AML-193 (cell line): Measurements from ENCODE around the gene SLAMF9.

ENCODE experiments used
- DNase-seq, 2 experiments: peaks; one replicate each; lab custom pipeline; 2025; lab: John Stamatoyannopoulos, UW

The SLAMF9 gene

DNA sequence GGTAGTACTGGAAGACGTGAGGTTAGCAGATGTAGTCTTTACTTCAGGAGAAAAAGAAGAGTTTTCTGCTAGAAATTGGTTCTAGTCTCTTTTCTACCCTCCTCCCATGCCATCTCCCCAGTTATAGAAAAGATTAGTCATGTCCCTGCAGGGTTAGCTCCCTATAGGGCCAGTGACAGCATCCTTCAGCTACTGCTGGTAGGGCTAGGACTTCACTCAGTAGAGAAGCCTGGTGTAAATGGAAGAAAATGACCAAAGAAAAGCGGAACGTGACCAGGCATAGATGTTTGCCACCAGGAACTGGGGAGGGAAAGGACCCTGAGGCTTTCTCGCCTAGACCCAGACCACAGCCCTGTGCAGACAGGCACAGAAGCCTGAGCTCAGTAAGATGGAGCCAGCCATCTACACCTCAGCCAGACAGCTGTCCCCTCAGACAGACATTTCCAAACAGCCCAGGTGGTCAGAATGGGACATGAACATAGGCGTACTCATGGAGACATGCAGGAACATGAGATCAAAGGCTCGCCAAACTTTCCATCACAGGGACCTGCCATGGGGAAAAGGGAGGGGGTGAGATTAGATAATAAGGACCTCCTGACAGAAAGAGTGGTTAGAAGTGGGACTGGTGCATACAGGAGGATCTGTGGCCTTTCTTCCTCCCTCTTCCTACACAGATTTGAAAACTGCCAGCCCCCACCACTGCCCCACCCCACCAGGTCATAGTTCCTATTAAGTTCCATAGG lies 23.5 kb upstream of the SLAMF9 start:
- DNase-seq, result no peak

GRCh38 chr1:159974350-159974965 lies 20.4 kb upstream of the SLAMF9 start:
- DNase-seq, result no peak

GRCh38 chr1:159973350-159973940 lies 19.4 kb upstream of the SLAMF9 start:
- DNase-seq, result no peak

GRCh38 chr1:159972443-159973205 lies 18.6 kb upstream of the SLAMF9 start:
- no peak for DNase-seq

DNA sequence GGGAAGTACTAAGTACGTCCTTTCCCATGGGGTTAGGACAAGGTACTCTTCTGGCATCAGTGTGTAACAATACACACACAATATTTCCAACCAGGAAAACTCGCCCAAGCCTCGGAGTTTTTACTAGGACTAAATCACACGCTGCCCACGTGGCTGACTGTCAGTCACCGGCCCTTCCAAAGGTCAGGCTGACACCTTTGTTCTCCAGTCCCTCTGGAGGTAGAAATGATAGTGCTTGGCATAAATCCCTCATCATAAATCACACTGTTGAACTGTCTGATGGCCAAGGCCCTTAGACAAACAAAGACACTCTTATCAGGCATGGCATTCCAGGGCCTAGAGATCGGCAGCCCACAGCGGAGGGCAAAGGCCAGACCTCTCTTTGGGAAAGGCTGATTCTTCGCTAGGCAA lies 16.9 kb upstream of the SLAMF9 start:
- no peak for DNase-seq

- DNase-seq, result no peak
These were observed 14.9 kb upstream of the SLAMF9 start for GRCh38 chr1:159968901-159969300.

- DNase-seq, result no peak
These were observed 11.2 kb upstream of the SLAMF9 start for GRCh38 chr1:159965263-159965662.

- DNase-seq, result no peak
These were observed 10.1 kb upstream of the SLAMF9 start for GRCh38 chr1:159964144-159964543.

DNA sequence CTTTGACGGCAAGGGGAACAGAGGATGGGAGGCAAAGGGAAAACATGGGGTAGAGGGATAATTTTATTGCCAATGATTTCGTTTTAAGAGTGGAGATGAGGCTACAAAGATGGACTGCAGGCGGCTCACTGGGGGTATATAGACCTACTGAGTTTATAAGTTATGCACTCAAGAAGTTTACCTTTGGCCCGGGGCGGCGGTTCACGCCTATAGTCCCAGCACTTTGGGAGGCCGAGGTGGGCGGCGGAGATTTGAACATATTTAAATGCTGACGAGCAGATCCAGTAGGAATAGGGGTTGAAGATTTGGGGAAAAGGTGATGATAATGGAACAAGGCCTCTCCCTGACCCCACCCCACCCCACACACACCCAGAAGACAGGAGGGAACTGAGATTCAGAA lies 8.1 kb upstream of the SLAMF9 start:
- no peak for DNase-seq

DNA sequence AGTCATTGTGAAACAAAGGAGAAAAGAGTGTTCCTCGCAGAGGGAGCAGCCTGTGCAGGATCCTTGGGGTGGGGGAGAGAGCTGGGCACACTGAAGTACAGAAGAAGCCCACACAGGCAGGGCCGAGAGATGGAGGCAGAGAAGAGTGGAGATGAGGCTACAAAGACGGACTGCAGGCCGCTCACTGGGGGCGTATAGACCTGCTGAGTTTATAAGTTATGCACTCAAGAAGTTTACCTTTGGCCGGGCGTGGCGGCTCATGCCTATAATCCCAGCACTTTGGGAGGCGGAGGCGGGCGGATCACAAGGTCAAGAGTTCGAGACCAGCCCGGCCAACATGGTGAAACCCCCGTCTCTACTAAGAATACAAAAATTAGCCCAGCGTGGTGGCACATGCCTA lies 7.6 kb upstream of the SLAMF9 start:
- no peak for DNase-seq

GRCh38 chr1:159960721-159961381 lies 6.8 kb upstream of the SLAMF9 start:
- DNase-seq, result no peak

DNA sequence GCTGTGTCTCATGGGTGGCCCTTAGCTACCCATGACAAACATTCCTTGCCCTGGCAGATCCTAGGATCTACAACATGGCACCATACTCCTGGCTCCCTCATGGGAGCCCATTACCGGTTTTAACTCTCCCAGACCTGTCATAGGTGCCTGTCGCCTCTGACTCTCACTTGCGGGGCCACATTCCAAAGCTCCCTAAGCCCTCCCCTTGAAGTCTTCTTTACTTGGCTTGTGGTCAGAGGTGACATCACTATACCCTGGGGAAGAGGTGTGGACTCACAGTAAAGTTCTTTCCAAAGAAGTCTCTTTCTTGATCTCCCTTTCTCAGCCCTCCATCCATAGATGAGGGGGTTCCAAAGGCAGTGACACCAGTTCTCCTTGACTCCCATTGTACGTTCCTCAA lies 5.4 kb upstream of the SLAMF9 start:
- DNase-seq, result no peak

- DNase-seq, result no peak
These were observed 4.8 kb upstream of the SLAMF9 start for GRCh38 chr1:159958719-159959380.

DNA sequence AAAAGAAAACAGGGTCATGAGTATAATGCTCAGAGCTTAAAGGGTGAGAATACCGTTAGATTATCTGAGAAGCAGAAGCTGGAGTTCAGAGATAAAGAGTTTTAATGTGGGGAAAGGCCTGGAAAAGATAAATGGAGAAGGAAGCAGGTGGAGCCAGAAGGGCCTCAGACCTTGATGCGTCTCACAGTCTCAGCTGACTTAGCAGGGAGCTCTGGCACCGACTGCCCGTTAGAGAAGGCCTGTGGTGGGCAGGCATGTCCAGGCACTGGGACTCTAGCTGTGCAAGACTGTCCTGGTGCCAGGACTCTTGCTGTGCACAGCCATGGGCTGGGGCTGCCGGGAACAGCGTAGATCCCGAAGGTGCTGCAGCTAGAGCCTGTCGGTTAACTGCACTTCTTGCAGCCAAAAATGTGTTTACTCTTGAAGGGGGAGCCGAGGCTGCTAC lies 3.8 kb upstream of the SLAMF9 start:
- no peak for DNase-seq

- no peak for DNase-seq
These were observed 1.4 kb upstream of the SLAMF9 start for GRCh38 chr1:159955456-159955855.

- no peak for DNase-seq
These were observed 1.1 kb downstream of the SLAMF9 start for GRCh38 chr1:159952932-159953331.

- DNase-seq, result no peak
These were observed 2.5 kb downstream of the SLAMF9 start for GRCh38 chr1:159951551-159951950.

GRCh38 chr1:159951016-159951415 lies 3.0 kb downstream of the SLAMF9 start:
- DNase-seq, result no peak

DNA sequence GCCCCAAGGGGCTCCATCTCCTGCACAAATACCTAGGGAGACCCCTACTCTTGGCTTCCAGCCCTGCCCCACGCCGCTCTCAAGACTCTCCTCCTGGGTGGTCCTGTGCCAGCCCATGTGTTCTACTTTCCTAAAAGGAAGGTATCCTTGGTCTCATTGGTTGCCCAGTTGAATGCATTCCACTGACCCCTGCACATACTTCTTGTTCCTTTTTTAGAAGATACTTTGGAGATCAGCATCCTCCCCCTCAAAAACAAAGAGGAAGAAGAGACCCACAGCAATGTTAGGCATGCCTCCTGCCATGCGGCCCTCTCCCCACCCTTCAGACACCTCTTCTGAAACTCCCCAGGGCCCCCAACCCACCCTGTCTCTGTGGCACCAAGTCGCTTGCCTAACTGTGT lies 4.1 kb downstream of the SLAMF9 start:
- no peak for DNase-seq

DNA sequence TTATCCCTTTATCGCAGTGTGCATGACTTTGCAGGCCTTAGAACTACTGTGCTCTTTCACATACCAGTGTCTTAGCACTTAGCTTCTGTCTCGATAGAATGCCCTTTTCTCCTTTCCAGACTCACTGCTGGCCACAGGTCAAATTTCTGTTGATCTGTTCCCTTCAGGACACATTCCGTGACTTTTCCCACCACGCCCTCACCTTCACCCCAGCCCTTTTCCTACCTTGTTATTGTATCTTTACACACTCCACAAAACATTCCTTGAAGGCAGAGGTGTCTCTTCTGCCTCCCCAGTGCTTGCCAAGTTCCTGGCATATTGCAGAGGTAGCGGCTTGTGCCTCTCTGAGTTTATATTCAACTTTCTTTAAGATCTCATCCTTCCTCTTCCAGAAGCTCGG lies 4.9 kb downstream of the SLAMF9 start:
- DNase-seq, result no peak

DNA sequence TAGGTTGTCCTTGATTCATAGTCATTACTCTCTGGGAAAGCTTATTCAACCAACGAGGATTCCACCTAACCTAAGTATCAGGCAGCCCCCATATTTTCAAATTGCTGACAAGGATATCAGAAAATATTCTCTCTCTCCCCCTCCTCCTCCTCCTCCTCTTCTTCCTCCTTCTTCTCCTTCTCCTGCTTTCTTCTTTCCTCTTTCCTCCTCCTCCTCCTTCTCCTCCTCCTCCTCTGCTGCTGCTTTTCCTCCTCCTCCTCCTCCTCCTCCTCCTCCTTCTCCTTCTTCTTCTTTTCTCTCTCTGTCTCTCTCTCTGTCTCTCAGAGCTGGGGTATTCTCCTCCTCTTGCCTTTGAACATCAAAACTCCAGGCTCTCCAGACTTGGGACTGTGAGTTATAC lies 6.1 kb downstream of the SLAMF9 start:
- no peak for DNase-seq
